Stromal cell of bone marrow (primary cell): Measurements from ENCODE around the gene EXOC3L1.

ENCODE experiments used
- DNase-seq: peaks from one replicate; pipeline ENCODE4 v3.0.0-alpha.2; 2012; ENCODE audit warnings: low read depth

Gene EXOC3L1

DNA sequence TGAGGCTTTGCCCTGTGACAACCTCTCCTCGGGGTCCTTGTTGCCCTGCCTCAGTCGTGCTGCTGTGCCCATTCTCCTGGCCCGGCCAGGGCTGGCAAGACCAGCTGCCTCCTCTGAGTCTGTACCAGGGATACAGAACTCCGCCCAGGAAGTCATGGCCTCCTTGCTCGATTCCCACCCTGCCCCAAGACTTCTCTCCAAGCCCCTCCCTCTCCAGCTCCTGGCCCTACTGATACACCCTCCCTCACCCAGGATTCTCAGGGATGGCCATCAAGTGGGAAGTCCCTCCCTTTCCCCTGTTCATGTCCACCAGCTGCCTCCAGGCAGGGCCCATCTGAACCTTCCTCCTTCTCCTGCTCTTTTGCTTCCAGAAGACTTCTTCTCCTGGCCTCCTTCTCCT is 25.8 kb upstream of the EXOC3L1 start:
- DNase-seq = no peak

DNA sequence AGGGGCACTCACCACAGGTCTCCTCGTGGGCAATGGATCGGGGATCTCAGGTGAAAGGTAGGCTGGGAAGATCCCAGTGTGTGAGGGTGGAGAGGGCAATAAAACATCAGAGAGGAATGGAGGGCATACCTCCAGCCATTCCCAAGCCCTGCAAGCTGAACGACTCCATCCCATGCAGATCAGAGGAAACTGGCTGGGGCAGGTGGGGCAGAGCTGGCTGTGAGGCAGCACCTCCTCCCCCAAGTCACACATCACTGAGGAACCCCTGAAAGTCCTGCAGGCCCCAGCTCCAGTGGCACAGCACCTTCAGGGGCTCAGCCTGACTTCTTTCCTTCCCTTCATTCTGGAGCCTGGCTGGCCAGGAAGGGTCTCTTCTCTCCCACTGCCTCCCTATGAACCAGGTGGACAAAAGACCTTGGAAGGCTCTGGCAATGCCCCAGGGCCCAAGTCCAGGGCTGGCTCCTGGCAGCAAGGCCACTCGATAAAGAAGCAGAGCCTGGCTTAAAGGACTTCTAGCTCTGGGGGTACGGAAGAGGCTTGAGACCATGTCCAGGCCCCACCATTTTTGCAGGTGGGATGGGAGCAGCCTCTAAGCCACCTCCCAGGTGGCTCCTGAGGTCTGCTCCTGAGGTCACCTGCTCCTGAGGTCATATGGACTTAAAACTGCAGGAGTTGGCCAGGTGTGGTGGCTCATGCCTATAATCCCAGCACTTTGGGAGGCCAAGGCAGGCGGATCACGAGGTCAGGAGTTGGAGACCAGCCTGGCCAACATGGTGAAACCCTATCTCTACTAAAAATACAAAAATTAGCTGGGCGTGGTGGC is 23.5 kb upstream of the EXOC3L1 start:
- no peak for DNase-seq

DNA sequence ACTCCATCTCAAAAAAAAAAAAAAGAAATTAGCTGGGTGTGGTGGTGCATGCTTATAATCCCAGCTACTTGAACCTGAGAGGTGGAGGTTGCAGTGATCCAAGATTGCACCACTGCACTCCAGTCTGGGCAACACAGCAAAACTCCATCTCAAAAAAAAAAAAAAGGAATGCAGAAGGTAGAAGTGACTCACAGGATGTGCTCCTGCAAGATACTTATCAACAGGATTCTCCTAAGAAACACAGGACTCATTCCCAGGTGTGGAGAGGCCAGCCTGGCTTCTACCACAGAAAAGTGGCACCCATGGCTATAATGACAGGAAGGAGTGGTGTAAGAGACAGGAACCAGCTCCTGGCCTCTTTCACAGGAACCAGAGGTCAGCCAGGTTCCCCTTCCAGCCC is 22.8 kb upstream of the EXOC3L1 start:
- DNase-seq = no peak

DNA sequence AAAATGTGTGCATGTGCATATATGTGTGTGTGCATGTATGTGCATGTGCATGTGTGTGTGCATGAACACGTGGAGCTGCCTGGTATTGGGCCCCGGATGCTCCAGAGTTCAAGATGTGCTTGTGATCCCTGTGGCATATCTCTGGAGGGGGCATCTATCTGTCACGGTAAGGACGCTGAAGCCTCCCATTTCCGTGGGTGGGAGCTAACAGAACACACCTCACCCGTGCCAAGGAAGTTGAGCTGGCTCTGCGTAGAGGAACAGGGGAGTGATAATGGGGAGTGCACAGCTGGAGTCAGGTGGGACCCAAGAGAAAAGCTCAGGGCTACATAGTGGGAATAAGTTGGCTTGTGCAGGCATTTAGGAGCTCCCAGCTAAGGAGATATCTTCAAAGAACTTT is 21.7 kb upstream of the EXOC3L1 start:
- no peak for DNase-seq

DNA sequence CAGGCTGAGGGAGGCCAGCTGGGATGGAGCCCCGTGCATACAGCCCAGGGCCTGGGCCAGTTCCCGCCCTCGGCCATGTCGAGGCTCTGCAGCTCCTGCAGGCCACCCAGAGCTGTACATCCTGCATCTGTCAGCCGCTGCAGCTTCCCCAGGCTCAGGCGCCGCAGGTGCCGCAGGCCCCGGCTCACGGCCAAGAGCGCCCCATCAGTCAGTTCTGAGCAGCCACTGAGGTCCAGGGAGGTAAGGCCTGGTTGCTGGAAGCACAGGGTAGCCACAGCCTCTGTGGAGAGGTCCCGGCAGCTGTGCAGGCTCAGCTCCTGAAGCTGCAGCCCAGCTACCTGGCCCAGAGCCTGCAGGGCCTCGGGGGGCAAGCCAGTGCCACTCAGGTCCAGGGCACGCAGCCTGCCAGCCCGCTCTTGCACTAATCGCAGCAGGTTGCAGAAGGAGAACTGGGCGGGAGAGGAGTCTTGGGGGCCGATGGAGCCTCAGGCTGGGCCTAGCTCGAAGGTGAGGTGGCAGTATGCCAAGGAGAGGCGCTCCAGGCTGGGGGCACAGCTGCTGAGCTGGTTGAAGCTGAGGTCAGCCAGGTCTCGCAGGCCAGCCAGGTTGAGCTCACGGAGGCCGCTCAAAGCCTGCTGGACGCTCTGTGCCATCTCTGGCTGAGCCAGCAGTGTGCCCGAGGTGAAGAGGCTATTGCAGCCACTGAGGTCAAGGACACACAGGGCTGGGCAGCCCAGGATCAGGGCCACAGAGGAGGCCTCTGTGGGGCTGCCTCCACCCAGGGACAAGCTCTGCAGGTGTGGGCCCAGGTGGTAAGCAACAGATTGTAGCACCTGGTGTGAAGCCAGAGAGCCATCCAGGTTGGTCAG is 20.4 kb upstream of the EXOC3L1 start:
- DNase-seq = no peak

DNA sequence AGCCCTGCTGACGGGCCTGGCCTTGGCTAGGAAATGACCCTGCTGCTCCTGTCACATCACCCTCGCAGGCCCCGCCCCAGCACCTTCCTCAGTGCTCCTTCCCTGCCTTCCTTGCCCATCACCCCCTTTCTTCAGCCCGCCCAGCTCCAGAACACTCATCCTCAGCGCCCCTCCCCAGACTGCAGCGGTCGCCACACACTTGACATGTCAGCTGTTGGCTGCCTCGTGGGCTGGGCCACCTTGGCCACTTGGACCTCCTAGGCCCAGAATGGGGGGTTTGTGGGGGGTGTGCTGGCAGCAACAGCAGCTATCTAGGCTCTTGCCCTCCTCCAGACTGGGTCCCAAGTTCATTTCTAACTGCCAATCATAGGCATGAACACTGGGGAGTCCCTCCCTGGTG is 19.6 kb upstream of the EXOC3L1 start:
- DNase-seq = no peak

DNA sequence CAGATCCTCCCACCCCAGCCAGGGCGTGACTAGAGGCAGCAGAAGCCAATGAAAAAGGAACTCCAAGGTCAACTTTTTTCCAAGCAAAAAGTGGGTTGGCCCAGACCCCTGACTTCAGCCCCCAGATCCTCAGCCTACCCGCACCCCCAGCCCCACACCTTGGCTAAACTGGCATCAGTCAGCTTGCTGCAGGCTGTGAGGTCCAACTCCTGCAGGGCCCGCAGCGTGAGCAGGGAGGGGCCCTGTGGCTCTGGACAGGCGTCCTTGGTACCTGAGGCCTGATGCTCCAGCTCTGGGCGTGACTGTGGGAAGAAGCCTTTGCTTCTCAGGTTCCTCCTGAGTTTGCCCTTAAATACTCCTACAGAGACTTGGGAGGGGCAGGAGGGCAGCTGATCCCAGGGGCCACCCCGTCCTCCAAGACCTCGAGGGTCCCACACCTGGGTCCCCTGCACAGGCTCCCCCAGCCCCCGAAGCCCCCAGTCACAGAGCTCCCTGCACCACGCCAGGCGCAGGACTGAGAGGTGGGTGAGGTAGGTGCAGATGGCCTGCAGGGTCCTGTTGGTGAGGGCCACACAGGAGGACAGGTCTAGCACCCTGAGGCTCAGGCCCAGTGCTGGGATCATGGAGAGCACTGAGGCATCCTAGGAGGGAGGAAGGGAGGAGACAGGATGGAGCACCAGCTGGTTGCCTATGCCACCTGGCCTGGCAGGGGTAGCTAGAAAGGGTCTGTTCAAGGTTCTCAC is 18.4 kb upstream of the EXOC3L1 start:
- DNase-seq = no peak

DNA sequence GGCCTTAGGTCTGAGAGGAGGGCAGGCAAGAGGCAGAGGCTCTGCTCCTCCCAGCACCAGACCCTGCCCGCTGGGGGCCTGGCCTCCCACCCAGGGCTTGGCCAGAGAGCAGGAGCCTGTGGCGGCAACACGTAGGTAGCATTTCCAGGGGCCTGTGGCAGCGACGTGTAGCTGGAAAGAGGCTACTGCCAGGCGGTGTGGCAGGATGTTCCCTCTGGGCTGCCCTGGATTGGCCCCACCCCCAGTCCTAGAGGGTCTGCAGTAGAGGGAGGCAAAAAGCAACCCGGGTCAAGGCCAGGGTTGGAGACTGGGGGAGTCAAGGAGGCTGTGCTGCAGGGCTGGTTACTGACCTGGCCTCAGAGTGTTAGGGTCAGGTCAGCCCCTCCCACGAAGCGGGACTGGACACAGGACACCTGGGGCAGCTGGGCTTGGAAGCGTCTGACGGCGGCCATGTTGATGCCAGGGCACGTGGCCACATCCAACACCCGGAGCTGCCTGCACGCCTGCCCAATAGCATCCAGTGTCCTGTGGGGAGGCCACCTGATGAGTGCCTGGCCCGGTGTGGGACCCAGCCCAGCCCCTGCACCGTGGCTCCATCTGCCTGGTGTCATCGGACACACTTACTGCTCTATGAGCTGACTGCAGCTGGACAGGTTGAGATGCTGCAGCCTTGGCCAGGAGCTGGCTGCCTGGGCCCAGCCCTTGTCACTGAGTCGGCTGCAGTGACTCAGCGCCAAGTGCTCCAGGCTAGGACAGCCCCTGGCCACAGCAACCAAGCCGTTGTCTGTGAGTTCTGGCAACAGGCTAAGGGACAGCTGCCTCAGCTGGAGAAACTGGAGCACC is 17.5 kb upstream of the EXOC3L1 start:
- no peak for DNase-seq

DNA sequence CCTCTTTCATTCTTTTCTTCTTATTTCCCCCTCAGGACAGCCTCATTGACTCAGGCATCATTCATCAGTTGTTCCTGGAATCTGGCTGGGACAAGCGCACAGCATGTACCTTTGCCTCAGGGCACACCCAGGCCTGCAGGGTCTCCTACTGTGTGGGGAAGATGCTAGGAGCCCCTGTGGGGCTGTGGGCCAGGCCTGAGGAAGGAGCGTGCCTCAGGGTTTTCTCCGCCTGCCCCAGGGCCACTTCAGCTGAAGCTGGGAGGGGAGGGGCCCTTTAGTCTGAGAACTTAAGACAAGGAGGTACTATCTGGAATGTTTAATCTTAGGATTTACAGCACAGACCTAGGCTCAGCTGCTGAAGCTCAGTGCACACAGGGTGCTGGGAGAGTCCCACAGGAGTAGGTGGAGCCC is 16.9 kb upstream of the EXOC3L1 start:
- DNase-seq = no peak

DNA sequence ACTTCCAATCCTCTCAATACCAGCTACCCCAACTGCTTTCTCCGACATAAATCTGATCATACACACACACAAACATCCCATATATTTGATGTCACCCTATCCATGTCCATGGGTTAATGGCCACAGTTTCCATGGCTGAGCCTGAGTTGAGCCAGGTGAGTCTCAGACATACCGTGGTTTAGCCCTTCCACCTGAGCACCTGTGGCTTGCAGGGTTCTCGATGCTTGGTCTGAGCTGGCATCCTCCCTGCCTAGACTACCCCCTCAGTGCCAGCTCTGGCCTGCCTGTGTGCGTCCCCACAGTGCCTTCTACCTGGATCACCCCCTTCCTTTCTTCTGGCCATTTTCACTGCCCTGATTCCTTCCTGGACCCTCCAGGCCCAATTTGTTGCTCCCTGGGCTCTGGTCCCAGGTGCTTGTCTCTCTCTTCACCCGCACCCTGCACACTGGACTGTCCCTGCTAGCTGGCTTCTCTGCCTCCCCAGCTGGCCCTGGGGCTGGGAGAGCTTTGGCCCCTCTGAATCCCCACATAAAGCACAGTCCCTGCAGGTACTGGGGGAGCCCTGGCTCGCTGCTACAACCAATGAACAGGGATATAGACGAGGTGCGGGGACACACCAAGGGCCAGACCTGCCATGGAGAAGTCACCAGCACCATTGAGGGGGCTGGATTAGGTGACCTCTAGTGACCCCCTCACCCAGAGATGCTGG is 16.3 kb upstream of the EXOC3L1 start:
- DNase-seq = no peak

DNA sequence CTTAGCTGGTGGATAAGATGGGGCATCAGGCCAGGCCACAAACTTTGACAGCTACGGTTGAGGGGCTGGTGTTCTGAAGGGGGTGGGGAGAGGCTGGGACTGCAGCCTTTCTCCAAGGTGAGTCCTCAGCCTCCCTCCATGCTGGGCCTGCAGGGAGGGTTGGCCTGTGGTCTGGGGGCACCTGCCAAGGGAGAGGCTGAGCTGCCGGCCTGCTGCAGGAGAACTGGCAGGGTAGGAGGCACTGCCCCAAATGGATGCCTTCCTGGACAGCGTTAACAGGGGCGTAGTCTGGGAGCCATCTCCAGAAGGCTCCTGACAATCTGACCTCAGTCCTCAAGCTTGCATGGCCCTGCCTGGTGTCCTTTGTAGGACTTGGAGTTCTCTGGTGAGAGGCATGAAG is 14.1 kb upstream of the EXOC3L1 start:
- no peak for DNase-seq

DNA sequence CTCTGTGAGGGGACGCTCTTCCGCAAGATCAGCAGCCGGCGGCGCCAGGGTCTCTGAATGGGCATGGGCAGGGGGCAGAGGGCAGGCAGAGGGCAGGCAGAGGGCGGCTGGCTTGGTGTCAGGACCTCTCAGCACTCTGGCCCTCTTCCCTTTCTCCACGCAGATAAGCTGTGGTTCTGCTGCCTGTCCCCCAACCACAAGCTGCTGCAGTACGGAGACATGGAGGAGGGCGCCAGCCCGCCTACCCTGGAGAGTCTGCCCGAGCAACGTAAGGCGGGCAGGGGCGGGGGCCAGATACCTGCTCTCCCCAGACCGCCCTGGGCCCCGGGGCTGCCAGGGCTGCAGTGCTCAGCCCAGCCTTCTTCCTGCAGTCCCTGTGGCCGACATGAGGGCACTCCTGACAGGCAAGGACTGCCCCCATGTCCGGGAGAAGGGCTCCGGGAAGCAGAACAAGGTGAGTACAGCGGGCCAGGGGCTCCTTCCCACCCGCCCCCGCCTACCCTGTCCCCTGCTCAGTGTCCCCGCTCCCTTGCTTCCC is 13.1 kb upstream of the EXOC3L1 start:
- DNase-seq = no peak

DNA sequence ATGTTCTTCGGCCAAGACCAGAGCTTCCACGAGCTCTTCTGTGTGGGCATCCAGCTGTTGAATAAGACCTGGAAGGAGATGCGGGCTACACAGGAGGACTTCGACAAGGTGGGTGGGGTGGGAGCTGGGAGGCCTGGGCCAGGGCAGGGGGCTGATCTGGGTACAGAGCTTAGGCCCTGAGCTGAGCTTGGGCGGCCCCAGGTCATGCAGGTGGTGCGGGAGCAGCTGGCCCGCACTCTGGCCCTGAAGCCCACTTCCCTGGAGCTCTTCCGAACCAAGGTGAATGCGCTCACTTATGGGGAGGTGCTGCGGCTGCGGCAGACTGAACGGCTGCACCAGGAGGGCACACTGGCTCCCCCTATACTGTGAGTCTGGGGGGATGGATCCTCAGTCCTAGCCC is 12.5 kb upstream of the EXOC3L1 start:
- no peak for DNase-seq

DNA sequence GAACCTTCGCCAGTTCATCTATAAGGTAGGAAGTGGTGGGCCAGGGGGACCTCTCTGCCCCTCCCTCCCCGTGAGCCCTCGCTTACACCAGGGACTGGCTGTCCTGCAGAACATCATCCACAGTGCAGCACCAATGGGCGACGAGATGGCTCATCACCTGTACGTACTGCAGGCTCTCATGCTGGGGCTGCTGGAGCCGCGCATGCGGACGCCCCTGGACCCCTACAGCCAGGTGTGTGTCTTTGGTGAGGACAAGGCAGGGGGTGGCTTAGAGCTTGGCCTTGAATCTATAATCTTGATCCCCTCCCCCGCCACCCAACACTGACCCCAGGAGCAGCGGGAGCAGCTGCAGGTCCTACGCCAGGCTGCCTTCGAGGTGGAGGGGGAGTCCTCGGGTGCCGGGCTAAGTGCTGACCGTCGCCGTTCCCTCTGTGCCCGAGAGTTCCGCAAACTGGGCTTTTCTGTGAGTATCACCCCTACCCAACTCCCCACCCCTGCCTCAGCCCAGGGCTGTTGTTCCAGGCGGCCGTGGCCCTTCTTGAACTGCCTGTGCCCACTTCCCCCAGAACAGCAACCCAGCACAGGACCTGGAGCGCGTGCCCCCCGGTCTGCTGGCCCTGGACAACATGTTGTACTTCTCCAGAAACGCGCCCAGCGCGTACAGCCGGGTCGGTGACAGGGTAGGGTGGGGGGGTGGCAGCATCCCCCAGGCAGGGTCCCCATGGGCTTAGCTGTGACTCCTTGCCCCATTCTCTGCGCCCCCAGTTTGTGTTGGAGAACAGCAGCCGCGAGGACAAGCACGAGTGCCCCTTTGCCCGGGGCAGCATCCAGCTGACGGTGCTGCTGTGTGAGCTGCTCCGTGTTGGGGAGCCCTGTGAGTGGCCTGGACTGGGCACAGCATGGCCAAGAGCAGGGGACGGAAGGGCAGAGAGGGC is 11.7 kb upstream of the EXOC3L1 start:
- DNase-seq = no peak

DNA sequence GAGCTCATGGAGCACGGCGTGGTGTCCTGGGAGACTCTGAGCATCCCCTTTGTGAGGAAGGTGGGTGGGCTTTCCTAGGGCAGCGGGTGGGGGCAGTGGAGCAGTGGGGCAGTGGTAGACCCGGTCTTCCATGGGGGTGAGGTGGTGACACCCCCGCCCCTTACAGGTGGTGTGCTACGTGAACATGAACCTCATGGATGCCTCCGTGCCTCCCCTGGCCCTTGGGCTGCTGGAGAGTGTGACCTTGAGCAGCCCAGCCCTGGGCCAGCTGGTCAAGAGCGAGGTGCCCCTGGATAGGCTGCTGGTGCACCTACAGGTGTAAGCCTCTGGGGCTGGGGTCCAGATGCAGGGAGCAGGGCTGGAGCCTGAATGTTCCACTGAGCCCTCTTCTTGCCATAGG is 10.6 kb upstream of the EXOC3L1 start:
- DNase-seq = no peak

DNA sequence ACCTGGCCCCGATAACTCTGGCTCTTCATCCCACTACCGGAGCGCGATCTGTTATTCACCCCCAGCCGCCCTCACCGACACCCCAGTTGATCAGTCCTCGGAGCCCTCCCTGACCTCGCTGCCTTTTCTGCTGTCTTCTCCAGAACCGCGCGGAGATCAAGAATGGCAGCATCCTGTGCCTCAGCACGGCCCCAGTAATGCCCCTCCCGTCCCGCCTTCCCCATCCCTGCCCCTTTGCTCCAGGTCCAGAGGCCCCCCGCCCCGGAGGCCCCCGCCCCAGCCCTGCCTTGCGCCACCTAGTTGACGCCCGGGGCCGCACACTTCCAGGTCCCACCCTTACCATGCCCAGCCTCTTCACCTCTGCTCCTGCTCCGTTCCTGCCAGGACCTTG is 9.9 kb upstream of the EXOC3L1 start:
- DNase-seq = no peak

DNA sequence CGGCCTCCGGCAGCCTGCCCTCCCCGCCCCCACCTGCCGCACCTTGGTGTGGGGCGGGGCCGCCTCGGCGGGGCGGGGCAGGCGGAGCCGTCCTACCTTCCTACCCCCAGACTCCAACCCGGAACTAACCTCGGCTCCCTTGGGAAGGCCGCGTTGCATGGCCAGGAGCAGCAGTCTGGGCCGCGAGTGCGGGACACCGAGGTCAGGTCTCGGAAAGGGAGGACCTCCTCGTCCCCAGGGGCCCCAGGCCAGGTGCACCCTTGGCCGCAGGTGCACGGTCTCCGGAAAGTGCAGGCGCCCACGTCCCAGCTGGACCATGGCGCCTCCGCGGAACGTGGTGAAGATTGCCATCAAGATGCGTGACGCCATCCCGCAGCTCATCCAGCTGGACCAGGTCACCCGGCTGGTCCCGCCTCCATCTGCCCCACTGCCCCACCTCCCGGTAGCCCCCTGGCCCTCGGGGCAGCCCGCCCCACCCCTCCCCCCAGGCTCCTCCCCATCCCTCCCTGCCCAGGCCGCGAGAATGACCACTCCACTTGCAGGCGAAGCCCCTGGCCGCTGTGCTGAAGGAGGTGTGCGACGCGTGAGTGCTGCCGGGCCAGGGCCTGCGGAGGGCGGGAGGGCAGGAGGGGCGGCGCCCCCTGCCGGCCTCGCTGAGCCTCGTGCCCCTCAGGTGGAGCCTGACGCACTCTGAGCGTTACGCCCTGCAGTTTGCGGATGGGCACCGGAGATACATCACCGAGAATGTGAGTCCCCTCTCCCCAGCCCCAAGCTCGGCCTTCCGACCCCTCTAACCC is 9.3 kb upstream of the EXOC3L1 start, which contains the start of gene ELMO3:
TSS of gene ELMO3 (plus strand) at position 121 of the 797 bp plus-strand sequence. CDS start at position 317, 196 bp downstream.
- no peak for DNase-seq

DNA sequence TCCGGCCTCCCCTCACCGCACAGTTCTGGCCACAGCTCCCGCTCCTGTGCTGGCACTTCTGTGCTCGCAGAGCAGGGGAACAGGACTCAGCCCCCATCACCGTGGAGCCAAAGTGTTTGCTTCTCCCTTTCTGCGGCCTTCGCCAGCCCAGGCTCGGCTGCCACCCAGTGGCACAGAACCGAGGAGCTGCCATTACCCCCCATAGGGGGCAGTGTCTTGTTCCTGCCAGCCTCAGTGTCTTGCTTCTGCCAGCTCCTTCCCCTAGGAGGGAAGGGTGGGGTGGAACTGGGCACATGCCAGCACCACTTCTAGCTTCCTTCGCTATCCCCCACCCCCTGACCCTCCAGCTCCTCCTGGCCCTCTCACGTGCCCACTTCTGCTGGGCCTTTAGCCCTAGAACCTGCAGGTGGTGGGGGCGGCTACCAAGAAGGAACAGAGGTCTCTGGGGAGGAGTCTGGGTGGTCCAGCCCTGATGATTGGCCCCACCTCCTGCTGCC is 8.3 kb upstream of the EXOC3L1 start:
- no peak for DNase-seq

DNA sequence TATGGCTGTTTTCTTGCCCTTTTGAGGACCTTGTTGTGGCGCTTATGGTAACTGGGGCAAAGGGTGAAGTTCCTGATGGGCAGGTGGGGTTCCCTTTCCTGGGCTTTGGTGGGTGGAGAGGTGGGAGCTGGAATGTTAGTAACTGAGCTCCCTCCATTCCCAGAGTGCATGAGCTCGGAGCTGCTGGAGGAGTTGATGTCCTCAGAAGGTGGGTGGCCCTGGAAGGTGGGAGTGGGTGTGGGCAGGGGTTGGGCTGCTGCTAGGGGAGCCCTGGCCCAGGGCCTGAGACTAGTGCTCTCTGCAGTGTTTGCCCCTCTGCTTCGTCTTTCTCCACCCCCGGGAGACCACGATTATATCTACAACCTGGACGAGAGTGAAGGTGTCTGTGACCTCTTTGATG is 7.8 kb upstream of the EXOC3L1 start:
- no peak for DNase-seq
